GM21360 (cell line): ENCODE measurements around the gene ANO8.

Source experiments
- ATAC-seq: cut with Tn5 transposase; IDR thresholded peaks from one replicate; pipeline ENCODE4 v1.9.1; 2021; ENCODE audit warnings: mild to moderate bottlenecking, moderate library complexity; ENCODE audit not compliant: unreplicated experiment

The ANO8 gene

DNA sequence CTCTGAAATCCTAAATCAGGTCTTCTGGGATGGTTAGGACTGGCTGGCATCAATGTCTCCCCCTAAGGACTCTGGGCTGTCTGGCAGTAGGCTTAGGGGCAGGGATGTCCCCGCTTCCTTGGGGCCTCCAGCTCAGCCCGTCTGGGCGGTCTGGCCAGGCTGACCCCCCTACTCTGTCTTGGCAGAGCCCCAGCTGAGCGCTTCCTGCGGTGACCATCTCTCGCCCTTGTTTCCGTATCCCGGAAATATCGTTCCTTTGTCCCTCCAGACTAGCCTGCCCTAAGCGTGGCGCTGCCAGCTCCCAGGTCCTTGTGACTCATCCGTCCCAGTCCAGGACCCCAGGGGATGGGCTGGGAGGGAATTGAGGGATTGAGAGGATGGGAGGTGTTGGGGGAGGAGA is 14.0 kb upstream of the ANO8 start:
- ATAC-seq: no peak

DNA sequence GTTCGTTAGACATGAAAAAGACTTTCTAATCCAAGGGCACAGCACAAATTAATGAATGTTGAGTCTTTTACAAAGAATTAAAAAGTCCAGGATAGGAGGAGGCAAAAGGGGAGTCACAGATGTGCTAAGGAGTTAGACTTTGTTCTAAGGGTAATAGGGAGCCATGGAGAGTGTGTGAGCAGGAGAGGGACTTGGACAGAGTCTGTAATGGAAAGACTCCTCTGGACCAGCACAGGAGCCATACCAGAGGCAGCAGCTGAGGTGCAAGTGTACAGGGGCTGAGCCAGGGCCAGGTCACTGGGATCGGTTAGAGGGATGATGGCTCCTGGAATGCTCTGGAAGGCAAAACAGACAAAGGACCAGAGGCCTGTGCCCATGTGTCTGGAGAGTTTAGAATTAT is 13.2 kb upstream of the ANO8 start:
- ATAC-seq: no peak

DNA sequence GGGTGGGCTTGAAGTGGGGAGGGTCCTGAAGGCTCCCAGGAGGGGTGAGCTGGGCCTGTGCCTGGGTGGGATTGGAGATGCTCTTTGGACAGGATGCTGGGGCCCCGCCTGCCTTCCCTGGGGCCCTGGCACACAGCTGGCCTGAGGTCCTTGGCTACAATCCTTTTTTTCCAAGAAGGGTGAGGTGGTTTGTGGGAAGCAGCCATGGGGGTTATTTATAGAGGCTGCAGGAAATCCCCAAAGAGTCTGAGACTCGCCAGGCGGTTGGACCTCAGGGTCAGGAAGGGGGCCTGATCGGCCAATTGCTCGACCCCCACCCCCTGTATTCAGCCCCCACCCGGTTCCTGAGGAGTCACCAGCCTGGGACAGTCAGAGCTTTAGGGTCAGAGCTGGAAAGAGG is 12.7 kb upstream of the ANO8 start:
- ATAC-seq: no peak

DNA sequence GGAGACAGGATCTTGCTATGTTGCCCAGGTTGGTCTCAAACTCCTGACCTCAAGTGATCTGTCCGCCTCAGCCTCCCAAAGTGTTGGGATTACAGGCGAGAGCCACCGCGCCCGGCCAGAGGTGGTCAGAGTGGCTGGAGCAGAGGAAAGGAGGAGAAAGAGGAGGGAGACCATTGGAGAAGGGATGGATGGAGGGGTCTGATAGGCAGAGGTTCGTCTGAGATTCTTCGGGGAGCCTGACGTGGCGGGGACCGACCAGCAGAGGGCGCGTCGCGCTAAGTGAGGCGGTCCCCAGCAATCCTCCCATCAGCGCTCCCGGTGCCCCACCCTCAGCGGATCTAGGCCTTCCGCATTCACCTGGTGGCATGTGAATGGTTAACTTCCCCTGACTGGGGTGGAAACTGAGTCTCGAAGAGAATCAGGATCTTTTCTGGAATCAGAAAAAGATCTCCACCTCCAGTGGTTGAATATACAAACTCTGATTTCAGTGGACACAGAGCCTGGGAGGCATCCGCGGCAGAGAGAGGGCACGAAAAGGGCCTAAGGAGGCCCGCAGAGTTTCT is 11.5 kb upstream of the ANO8 start:
- no peak for ATAC-seq

DNA sequence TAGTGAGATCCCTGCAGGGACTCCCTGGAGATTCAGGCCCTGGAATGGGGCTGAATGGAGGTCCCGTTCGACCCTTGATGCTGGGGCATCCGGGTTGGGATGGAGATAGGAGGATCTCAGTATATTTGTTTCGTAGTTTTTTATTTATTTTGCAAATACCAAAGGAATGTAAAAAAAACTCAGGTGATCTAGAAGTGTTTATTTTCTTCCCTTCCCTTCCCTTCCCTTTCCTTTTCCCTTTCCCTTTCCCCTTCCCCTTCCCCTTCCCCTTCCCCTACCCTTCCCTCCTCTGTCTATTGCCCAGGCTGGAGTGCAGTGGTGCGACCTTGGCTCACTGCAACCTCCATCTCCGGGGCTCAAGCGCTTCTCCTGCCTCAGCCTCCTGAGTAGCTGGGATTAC is 7.2 kb upstream of the ANO8 start:
- no peak for ATAC-seq

DNA sequence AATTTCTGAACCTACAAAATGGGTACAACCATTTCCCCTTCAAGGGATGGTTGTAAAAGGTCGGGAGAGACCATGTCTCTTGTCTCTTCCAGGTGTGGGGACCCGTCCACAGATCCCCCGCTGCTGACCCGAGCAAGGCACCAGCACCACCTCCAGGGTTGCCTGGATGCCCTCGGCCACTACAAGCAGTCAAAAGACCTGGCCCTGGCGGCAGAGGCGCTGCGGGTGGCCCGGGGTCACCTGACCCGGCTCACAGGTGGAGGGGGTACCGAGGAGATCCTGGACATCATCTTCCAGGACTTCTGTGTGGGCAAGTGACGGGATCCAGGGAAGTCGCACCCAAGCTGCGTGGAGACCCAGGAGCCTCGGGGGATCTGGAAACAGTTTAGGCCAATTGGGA is 6.7 kb upstream of the ANO8 start:
- no peak for ATAC-seq

DNA sequence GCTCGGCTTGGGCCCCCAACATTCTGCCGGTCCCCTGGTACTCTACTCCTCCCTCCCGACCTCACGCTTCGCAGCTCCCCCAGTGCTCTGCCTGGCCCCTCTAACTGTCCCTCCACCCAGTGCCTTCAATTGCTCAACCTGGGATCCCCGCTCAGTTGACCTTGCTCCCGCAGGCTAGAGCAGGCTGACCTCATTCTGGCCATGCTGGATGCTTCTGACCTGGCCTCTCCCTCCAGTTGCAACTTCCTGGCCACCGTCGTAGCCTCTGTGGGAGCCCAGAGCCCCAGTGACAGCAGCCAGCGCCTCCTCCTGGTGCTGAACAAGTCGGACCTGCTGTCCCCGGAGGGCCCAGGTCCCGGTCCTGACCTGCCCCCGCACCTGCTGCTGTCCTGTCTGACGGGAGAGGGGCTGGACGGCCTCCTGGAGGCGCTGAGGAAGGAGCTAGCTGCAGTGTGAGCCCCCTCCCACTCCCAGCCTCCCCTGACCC is 6.3 kb upstream of the ANO8 start:
- ATAC-seq: no peak

DNA sequence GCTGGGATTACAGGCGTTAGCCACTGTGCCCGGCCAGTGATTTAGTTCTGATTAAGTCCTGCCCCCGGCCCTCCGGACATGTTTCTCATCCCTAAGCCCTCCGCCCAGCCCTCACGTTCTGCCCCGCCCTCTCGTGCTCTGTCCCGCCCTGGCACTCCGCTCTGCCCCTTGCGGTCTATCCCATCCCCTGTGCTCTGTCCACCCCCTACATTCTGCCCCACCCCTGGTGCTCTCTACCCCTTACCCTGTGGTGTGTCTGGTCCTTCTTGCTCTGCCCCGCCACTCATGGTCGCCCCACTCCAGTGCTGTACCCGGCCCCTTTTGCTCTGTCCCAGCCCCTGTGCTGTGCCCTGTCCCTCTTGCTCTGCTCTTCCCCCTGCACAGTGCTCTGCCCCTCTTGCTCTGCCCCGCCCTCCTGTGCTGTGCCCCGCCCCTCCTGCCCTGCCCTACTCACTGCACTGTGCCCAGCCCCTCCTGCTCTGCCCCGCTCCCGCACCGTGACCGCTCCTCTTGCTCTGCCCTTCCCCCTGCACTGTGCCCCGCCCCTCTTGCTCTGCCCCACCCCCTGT is 5.7 kb upstream of the ANO8 start:
- no peak for ATAC-seq

DNA sequence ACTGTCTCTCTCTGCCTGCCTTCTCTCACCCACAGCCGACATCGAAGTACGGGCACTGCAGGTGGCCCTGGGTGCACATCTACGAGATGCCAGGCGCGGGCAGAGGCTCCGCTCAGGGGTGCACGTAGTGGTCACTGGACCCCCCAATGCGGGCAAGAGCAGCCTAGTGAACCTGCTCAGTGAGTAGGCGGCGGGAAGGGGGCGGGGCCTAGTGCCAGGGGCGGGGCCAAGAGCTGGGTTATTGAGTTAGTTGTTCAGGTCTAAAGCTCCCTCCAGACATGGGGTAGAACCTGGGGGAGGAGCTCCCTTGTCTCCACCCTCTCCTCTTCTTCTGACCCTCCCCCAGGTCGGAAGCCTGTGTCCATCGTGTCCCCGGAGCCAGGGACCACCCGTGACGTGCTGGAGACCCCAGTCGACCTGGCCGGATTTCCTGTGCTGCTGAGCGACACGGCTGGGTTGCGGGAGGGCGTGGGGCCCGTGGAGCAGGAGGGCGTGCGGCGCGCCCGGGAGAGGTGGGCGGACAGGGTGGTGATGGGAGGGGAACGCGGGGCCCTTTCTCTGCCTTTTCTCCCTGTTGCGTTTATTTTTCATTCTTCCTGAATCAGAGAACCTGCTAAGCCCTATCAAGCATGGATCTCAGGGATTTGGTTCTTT is 4.6 kb upstream of the ANO8 start:
- ATAC-seq: no peak

DNA sequence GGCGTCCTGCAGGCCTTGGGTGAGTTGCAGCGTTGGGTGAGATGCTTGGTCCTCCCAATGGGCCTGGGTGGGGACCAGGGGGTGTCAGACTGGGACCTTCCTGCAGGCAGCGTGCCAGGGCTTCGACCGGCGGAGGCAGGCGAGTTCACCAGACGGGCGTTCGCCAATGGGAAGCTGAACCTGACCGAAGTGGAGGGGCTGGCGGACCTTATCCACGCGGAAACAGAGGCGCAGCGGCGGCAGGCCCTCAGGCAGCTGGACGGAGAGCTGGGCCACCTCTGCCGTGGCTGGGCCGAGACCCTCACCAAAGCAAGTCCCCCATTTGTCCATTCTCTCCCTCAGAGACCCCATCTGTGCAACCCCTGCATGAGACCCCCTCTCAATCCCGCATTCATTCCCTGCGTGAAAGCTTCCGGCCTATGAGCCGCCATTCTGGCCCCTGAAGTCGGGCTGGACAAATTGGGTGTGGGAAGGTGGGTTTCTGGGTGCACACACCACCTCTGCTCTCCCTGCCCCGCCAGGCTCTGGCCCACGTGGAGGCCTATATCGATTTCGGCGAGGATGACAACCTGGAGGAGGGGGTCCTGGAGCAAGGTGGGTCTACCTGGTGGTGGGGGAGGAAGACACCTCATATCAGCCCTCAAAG is 3.9 kb upstream of the ANO8 start:
- no peak for ATAC-seq

DNA sequence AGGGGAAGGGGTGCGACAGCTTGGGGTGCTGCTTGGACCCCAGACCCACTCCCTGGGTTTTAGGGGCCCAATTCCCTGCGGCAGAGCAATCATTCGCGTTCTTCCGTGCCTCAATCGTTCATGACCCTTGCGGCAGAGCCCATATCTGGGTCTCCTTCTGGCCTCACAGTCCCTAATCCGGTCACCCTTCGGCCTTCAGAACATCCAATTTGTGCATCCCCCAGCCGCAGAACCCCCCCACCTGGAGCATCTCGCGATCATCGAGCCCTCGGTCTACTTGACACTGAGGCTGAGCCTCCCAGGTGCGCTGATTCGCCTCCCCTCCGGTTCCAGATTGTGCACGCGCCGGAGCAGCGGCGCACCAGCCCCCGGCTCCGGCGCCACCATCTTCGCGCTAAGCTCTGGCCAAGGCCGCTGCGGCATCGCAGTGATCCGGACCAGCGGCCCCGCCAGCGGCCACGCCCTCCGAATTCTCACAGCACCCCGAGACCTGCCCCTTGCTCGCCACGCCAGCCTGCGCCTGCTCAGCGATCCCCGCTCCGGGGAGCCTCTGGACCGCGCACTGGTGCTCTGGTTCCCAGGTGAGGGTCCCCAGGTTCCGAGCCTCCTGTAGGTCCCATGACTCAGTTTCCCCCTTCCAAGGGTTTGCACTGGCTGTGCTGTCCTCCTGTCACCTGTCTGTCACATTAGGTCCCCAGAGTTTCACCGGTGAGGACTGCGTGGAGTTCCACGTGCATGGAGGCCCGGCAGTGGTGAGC is 3.2 kb upstream of the ANO8 start:
- ATAC-seq: no peak

DNA sequence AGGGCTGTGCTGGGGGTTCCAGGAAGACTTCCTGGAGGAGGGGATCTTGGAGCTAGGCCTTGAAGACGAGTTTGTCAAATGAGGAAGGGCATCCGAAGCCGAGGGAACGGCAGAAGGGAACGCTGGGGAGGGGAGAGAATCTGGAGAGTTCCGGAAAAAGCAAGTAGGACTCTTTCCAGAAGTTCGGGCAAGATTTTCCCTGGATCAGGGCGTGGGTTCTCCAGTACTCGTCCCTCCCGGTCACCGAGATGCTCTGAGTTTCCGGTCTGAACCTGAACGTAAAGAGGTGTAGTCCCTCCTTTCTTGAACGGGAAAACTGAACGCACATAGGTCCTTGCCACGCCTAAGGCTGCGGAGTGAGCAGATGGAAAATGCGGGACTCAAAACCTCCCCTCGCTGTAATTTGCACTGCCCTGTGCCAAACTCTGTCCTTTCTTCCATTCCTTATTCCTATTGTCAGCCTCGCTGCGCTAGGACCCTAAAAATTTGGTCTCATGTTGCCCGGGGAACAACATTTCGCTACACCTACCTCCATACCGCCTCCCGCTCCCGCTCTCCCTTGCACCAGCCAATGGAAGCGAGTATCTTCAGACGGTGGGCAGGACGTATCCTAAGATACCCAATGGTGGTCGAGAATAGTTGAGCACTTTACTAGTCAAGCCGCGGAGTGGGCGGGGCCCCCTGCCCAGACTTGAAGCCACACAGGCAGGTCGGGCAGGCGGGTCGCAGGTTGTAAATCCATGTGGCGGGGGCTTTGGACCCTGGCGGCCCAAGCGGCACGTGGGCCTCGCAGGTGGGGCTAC is 2.4 kb upstream of the ANO8 start, which contains the start of gene GTPBP3:
TSS of gene GTPBP3 (plus strand) at position 682 of the 803 bp plus-strand sequence. CDS start at position 741, 59 bp downstream.
- peak; percentile 73 for ATAC-seq

DNA sequence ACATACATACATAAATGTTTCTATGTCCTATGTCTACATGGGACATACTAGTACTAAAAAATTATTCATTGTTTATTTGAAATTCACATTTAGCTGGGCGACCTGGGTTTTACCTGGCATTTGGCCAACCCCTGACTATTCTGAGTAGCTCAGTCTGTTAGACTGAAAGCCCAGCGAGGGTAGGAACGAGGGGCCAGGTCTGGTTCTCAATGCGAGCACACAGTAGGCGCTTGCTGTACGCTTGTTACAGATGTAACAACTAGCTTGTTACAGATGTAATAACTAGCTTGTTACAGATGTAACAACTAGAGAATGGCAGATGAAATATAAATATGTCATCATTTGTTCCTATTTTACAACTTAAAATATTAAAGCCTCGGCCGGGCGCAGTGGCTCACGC is 920 bp upstream of the ANO8 start:
- no peak for ATAC-seq

DNA sequence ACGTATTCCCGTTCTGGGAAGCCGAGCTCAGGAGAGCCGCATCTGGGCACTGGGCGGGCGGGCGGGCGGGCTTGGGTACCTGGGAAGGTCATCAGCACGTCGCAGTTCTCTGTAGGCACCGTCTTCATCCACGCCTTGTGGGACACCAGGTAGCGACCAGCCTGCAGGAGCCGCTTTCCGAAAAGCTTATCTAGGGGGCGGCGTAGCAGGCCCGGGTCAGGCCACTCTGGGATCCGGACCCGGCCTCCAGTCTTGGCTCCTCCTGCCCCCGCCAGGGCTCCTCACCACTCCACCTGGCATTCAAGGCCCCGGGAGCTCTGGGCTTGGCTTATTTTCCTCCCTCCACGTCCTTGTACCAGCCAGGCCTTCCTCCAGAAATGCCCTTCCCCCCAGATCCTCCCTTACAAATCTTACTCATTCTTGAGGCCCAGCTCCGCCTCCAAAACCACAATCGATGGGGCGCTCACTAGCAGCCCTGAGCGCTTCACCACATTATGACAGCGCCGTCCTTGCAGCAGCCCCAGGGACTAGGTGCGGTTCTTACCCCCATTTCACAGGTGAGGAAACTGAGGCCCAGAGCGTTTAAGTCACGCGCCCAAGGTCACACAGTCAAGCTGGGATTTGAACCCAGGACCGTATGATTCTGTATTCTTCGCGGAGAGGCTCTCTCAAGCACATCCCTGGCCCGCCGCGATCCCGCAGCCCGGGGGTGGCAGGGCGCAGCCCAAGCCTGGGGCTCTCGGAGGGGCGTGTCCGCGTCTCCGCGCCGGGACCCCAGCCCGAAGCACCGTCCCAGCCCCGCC is 843 bp downstream of the ANO8 start:
- no peak for ATAC-seq

DNA sequence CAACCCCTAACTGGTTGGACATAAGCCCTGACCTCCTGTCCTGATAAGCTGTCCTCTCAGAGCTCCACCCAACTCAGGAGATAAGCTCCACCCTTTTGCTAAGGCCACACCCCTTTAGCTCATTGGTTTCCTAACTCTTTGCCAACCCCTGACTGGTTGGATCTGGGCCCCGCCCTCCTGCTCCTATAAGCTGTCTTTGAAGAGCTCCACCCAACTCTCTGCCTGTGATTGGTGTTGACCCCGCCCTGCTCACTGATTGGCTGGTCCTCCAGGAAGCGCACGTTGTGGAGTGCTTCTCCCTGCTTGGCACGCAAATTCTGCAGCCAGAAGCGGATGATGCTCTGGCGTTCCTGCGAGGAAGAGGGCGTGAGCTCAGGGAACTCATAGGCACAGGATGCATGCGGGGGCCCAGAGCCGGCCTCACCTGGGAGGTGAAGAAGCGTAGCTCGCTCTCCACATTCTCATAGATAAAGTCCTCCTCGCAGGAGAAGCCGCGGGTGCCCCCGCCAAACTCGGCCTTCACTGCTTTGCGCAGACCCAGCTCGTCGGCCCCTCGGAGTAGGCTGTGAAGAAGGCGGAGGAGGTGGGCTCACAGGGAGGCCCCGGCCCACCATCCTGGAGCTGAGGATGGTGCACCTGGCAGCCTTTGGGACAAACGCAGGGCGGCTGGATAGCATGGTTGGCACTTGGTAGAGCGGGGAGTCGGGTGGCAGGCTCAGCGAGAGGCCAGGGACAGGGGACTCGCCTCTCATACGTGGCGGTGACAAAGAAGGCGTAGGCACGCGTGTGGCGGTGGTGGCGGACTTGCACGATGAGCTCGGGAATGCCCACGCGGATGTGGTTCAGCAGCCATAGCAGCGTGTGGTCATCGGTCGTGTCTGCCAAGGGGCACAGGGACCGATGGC is 1.7 kb downstream of the ANO8 start:
- ATAC-seq: no peak

DNA sequence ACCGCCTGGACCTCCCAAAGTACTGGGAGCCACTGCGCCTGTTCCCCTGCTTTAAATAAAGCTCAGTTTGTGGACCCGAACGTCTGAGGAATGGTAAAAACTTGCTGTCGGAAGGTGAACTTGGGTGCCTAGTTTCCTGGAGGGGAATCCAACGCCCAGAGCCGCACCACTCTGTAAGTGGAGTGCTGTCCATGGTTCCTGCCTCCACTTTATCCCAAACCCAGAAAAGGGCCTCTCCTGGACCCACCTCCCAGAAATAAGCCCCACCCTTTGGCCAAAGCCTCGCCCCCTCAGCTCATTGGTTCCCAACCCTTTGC is 2.3 kb downstream of the ANO8 start:
- no peak for ATAC-seq

DNA sequence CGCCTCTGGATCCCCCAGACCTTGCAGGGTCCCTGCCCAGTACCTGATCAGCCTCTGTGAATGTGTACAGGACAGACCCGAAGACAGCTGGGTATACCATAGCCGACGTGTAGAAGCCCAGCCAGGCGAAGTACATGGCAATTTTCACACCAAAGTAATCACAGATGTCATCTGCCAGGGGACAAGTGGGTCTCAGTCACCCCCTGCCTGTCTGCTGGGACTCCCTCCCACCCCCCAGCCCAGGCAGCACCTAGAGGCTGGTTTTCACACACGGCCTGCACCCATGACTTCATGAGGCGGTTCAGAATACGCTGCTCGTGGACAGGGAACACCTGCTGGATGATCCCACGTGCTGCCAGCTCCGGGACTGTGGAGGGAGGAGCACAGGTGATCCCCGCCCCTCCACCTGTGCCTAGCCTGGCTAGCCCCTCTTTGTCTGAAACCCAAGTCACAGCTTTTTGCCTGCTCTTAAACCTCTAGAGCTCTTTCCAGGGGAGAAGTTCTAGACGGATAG is 3.6 kb downstream of the ANO8 start:
- no peak for ATAC-seq

DNA sequence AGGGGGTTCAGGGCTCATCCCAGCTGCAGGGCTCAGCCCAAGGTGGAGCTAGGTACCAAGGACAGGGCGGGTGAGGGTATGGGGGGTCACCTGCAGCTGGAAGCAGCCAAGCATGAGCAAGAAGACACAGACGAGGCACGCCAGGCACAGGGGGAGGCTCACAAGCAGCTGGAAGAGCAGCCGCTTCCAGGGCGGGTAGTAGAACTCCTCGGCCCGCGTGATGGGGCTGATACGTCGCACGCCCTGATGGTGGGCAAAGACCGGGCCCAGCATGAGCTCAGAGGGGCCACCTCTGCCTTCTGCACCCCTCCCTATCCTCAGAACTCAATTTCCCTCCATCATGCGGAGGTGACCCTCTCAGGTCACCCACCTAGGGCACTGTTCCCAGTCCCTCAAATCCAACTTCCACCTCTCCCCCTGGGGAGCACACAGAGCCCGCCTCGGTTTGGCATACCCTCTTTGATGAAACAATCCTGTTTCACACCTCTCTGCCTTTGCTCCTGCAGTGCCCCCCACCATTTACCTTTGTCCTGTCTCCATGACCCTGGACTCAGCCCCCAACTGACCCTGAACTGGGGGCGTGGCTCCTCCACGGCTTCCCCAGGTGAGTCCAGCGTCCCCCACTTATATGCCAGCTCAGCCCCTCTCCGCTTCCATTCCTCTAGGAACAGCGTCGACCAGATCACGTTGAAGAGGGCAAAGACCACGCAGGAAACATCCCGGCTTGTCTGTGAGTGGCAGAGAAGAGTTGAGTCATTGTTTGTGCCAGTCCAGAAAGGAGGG is 4.2 kb downstream of the ANO8 start:
- ATAC-seq: no peak
